ENCODE measurements around the gene TMEM218. TPM values are rescaled to one million over a fixed set of nuclear protein-coding genes. Genes with fewer than 3 reads are reported as not detected.

TMEM218 gene
- total and polyA plus RNA-seq, 10 of the 15 experiments (the other 5 are each of a cell fraction or from before 2014, with no cell fraction given) = 11.2 to 50.3 (median 28.8) TPM

- TF ChIP-seq NRF1 (conservative IDR thresholded peaks at IDR 0.05; ENCODE audit: low read depth, low read length) (no peak), PAX8 (IDR thresholded peaks at IDR 0.05) (no peak), ZBTB33 (IDR thresholded peaks at IDR 0.05) (no peak), STAT1 (conservative IDR thresholded peaks at IDR 0.05) (no peak), HDGF (IDR thresholded peaks at IDR 0.05) (no peak), CHD4 (IDR thresholded peaks at IDR 0.05) (no peak), ZBTB4 (CRISPR knock-in tag; IDR thresholded peaks at IDR 0.05) (no peak), BMI1 (IDR thresholded peaks at IDR 0.05; ENCODE audit: borderline replicate concordance) (no peak), IKZF1 (conservative IDR thresholded peaks at IDR 0.05) (no peak), SREBF1 (IDR thresholded peaks at IDR 0.05; ENCODE audit: low read length) (no peak), YBX1 (IDR thresholded peaks at IDR 0.05) (no peak)
- TF ChIP-seq, protein P1, sequence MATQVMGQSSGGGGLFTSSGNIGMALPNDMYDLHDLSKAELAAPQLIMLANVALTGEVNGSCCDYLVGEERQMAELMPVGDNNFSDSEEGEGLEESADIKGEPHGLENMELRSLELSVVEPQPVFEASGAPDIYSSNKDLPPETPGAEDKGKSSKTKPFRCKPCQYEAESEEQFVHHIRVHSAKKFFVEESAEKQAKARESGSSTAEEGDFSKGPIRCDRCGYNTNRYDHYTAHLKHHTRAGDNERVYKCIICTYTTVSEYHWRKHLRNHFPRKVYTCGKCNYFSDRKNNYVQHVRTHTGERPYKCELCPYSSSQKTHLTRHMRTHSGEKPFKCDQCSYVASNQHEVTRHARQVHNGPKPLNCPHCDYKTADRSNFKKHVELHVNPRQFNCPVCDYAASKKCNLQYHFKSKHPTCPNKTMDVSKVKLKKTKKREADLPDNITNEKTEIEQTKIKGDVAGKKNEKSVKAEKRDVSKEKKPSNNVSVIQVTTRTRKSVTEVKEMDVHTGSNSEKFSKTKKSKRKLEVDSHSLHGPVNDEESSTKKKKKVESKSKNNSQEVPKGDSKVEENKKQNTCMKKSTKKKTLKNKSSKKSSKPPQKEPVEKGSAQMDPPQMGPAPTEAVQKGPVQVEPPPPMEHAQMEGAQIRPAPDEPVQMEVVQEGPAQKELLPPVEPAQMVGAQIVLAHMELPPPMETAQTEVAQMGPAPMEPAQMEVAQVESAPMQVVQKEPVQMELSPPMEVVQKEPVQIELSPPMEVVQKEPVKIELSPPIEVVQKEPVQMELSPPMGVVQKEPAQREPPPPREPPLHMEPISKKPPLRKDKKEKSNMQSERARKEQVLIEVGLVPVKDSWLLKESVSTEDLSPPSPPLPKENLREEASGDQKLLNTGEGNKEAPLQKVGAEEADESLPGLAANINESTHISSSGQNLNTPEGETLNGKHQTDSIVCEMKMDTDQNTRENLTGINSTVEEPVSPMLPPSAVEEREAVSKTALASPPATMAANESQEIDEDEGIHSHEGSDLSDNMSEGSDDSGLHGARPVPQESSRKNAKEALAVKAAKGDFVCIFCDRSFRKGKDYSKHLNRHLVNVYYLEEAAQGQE (IDR thresholded peaks at IDR 0.05; ENCODE audit: low read depth, low read length) = no peak
These were observed 23.3 kb downstream of the TMEM218 start (continued) for GRCh38 chr11:125088123-125088522.
